ENCODE results near the gene TMEM52B. TPM values are rescaled to one million over a fixed set of nuclear protein-coding genes. Genes with fewer than 3 reads are reported as not detected.
A peak's percentile ranks its signal among the peaks of the same experiment; 100 is the strongest.

The TMEM52B gene
- total RNA-seq, 1 donor from 2014 or later = not detected

DNA sequence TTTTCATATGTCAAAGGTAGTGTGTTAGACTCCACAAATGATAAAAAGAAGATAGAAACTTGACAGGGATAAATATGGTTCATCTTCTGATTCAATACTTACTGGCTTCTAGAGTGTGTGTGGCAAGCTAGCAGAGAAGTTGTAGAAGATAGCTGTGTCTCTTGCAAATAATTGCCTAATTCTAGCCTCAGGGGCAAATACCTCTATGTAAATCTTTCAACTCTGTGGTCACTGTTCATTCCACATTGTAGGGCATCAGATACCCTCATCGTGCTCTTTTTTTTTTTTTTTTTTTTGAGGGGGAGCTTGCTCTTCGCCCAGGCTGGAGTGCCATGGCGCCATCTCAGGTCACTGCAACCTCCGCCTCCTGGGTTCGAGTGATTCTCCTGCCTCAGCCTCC is 8.6 kb upstream of the TMEM52B start:
- Mint-ChIP-seq H3K27me3 (no peaks in the 10 kb centered on the region), H3K36me3 (ENCODE audit: insufficient read depth) (no peaks in the 10 kb centered on the region), H3K4me3 (ENCODE audit: low read depth) (no peak overlapping the region), H3K9me3 (ENCODE audit: low read depth) (no peaks in the 10 kb centered on the region), H3K27ac (no peak overlapping the region), H3K4me1 (ENCODE audit: low read depth) (no peaks in the 10 kb centered on the region)
- DNase-seq (ENCODE audit: low spot score, unreplicated experiment) = no peak
- TF ChIP-seq, protein P1, sequence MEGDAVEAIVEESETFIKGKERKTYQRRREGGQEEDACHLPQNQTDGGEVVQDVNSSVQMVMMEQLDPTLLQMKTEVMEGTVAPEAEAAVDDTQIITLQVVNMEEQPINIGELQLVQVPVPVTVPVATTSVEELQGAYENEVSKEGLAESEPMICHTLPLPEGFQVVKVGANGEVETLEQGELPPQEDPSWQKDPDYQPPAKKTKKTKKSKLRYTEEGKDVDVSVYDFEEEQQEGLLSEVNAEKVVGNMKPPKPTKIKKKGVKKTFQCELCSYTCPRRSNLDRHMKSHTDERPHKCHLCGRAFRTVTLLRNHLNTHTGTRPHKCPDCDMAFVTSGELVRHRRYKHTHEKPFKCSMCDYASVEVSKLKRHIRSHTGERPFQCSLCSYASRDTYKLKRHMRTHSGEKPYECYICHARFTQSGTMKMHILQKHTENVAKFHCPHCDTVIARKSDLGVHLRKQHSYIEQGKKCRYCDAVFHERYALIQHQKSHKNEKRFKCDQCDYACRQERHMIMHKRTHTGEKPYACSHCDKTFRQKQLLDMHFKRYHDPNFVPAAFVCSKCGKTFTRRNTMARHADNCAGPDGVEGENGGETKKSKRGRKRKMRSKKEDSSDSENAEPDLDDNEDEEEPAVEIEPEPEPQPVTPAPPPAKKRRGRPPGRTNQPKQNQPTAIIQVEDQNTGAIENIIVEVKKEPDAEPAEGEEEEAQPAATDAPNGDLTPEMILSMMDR (IDR thresholded peaks at IDR 0.05; ENCODE audit: unreplicated experiment) = no peak

DNA sequence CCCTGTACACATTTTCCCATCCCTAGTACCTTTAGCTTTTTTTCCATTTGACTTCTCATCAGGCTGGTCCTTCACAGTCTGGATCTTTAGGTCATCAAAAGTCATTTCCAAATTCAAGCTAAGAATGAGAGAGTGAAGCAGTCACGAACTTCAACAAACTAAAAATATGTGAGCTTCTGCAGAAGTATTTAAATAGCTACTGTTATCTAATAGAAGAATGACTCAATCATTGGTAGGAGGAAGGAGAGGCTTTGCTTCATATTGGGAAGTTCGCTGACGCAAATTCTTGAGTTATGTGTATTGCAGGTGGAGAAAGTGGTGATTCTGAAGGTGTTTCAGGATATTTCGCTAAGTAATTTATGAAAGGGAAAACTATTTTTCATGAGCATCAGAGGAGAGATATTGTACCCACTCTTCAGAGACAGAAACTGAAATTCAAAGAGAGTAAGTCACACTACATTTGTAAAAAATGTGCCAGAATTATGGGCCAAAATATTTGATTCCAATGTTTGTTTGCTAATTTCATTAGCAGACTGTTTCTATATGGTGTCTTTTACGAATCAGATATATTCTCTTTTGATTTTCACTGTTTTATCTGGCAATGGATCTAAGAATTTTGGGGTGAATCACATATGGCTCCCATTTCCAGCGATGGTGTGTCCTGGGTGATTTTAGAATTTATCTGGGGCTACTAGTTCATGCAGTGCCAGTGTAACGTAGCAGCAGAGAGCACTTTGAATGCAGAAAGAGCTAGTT is 6.7 kb upstream of the TMEM52B start, which contains the start of gene OLR1:
OLR1 (minus strand) TSS at position 160 of the 756 bp plus-strand sequence; CDS start at position 105, 55 bp downstream.
- H3K4me1 Mint-ChIP-seq (ENCODE audit: low read depth) = peaks cover 9% of the 10 kb centered on the region
- H3K9me3 Mint-ChIP-seq (ENCODE audit: low read depth) = no peaks in the 10 kb centered on the region
- no peak within 1 kb of the TSS for H3K27ac Mint-ChIP-seq

DNA sequence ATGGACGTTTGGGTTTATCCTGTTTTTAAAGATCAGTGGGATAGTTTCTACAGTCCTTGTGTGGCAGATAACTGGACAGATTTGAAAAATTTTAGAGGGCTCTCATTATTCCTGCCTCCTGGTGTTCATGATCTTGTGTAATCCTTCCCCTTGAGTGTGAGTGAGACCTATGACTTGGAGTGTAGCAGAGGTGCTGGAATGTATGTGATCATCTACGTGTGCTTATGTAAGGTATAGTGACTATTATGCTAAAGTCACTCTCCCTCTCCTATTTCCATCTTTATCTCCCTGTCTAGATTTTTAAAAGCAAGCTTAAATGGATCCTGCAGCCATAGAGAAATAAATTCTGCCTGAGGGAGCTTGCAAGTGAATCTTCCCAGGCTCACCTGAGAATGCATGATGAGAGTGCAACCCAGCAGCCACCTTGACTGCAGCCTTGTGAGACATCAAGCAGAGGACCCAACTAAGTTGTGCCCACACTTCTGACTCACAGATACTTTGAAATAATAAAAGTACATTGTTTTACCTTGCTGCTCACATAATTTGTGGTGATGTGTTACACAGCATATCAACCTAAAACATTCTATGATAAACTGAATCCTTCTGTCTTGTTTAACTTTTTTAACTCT is 3.7 kb upstream of the TMEM52B start:
- Mint-ChIP-seq H3K27me3 (peaks cover 9% of the 10 kb centered on the region), H3K36me3 (ENCODE audit: insufficient read depth) (no peaks in the 10 kb centered on the region), H3K4me3 (ENCODE audit: low read depth) (no peak overlapping the region), H3K4me1 (ENCODE audit: low read depth) (peaks cover 9% of the 10 kb centered on the region), H3K27ac (no peak overlapping the region), H3K9me3 (ENCODE audit: low read depth) (no peaks in the 10 kb centered on the region)
- no peak for DNase-seq (ENCODE audit: low spot score, unreplicated experiment)
- TF ChIP-seq, protein P1 (IDR thresholded peaks at IDR 0.05; ENCODE audit: unreplicated experiment) = no peak

More for the DNA sequence above, 6.7 kb upstream of the TMEM52B start, which contains the start of gene OLR1:
- Mint-ChIP-seq H3K36me3 (ENCODE audit: insufficient read depth) (no peaks in the 10 kb centered on the region), H3K4me3 (ENCODE audit: low read depth) (no peak within 1 kb of the TSS), H3K27me3 (no peaks in the 10 kb centered on the region)
- no peak for DNase-seq (ENCODE audit: low spot score, unreplicated experiment)
- TF ChIP-seq, protein P1 (IDR thresholded peaks at IDR 0.05; ENCODE audit: unreplicated experiment) = no peak

DNA sequence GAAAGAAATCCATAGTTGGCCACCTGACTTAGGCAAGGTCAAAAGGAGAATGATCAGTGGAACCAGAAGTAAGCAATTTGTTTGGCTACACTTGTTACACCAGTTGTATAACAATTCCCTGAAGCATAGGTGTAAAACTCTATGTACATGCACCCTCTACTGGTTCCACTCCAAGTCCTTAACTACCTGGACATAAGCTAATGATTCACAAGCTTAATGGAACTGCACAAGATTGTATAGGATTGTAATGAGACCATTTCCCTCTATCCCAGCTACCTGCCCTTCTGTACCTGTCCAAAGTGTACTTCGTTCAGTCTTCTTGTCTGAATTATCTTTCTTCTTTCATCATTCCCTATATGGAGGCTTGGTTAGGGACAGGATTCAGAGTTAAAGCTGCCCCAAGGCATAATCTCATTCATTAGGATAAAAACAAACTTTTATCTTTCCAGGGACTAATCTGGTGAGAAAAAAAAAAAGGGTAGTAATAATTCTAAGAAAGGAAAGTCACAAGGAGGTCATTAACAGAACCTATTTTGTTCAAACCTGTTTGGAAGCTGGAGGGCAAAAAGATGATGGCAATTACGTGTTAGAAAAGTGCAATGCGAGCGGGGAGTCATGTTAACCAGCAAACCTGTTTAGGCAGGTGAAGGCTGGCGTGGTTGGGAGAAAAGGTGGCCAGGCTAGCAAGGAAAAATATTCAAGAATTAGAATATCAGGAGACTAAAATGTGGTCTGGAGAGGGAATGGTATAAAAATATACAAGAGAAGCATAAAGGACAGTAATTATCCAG is 2.8 kb upstream of the TMEM52B start:
- H3K27ac Mint-ChIP-seq = no peak overlapping the region
- H3K4me3 Mint-ChIP-seq (ENCODE audit: low read depth) = no peak overlapping the region
- TF ChIP-seq, protein P1 (IDR thresholded peaks at IDR 0.05; ENCODE audit: unreplicated experiment) = peak; percentile 15
- DNase-seq (ENCODE audit: low spot score, unreplicated experiment) = no peak
- peaks cover 9% of the 10 kb centered on the region for H3K27me3 Mint-ChIP-seq
- H3K9me3 Mint-ChIP-seq (ENCODE audit: low read depth) = no peaks in the 10 kb centered on the region
- H3K4me1 Mint-ChIP-seq (ENCODE audit: low read depth) = peaks cover 9% of the 10 kb centered on the region
- H3K36me3 Mint-ChIP-seq (ENCODE audit: insufficient read depth) = no peaks in the 10 kb centered on the region

DNA sequence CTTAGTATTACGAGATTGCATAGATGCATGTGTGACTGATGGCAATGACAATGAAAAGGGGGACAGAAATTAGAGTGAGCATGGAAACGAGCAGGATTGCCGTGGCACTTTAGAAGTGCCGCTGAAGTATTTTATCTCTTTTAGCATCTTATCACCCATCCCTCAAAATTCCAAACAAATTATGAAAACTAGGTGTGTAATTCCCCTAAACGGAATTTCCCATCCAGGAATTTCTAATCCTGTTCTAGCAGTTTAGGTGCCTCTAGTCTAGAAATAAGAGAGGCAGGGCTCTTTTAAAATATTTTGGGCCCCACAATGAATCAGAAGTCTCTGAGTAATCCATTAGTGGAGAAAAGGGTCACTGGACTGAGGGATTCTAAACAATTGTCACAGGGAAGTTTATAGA is 947 bp downstream of the TMEM52B start:
- H3K4me3 Mint-ChIP-seq (ENCODE audit: low read depth) = no peak overlapping the region
- H3K27me3 Mint-ChIP-seq = peaks cover 9% of the 10 kb centered on the region
- no peaks in the 10 kb centered on the region for H3K9me3 Mint-ChIP-seq (ENCODE audit: low read depth)
- no peak overlapping the region for H3K27ac Mint-ChIP-seq
- no peak for DNase-seq (ENCODE audit: low spot score, unreplicated experiment)
- TF ChIP-seq, protein P1 (IDR thresholded peaks at IDR 0.05; ENCODE audit: unreplicated experiment) = no peak
- H3K4me1 Mint-ChIP-seq (ENCODE audit: low read depth) = peaks cover 9% of the 10 kb centered on the region
- H3K36me3 Mint-ChIP-seq (ENCODE audit: insufficient read depth) = no peaks in the 10 kb centered on the region

Data from progenitor cell of endocrine pancreas (in vitro differentiated cells).